Central memory CD8-positive, alpha-beta T cell (primary cell): ENCODE results near the gene TNS1.

Source experiments
- ATAC-seq: fragments of 150-1000 bp; cut with Tn5 transposase; replicated peaks from 2 replicates; pipeline ENCODE4 v1.10.0; 2022; ENCODE audit warnings: mild to moderate bottlenecking, moderate FRiP score, moderate number of reproducible peaks; ENCODE audit not compliant: poor library complexity, severe bottlenecking; ENCODE audit errors: extremely low read depth
- DNase-seq, 2 donors: peaks; one replicate each; pipeline ENCODE4 v3.0.0; 2021; ENCODE audit warnings: low spot score in 2 of 2
- H3K27ac Mint-ChIP-seq: one replicate; pipeline ENCODE4 v1.8.0; 2022; ENCODE audit warnings: low read depth, mild to moderate bottlenecking, moderate library complexity, mixed read lengths
- H3K27me3 Mint-ChIP-seq: one replicate; pipeline ENCODE4 v1.8.0; 2022; ENCODE audit warnings: mixed read lengths
- H3K36me3 Mint-ChIP-seq: one replicate; pipeline ENCODE4 v1.8.0; 2022; ENCODE audit warnings: mild to moderate bottlenecking, moderate library complexity, mixed read lengths; ENCODE audit not compliant: insufficient read depth
- H3K4me1 Mint-ChIP-seq: one replicate; pipeline ENCODE4 v1.8.0; 2022; ENCODE audit warnings: mixed read lengths
- H3K4me3 Mint-ChIP-seq: one replicate; pipeline ENCODE4 v1.8.0; 2022; ENCODE audit warnings: mild to moderate bottlenecking, moderate library complexity, mixed read lengths
- H3K9me3 Mint-ChIP-seq: one replicate; pipeline ENCODE4 v1.8.0; 2022; ENCODE audit warnings: mixed read lengths

TNS1 gene

GRCh38 chr2:217835931-217836891 is 166.6 kb downstream of the TNS1 start:
- no peak for DNase-seq
- no peaks in the 10 kb centered on the region for H3K4me1 Mint-ChIP-seq
- no peak overlapping the region for H3K27ac Mint-ChIP-seq

GRCh38 chr2:217834744-217835513 is 167.9 kb downstream of the TNS1 start:
- Mint-ChIP-seq H3K27me3 (peaks cover 43% of the 10 kb centered on the region), H3K4me3 (no peak overlapping the region), H3K4me1 (no peaks in the 10 kb centered on the region), H3K36me3 (no peaks in the 10 kb centered on the region), H3K27ac (peak overlapping the region; percentile 13), H3K9me3 (no peaks in the 10 kb centered on the region)
- no peak for ATAC-seq
- no peak for DNase-seq

More at GRCh38 chr2:217835931-217836891, 166.6 kb downstream of the TNS1 start:
- Mint-ChIP-seq H3K4me3 (no peak overlapping the region), H3K9me3 (no peaks in the 10 kb centered on the region), H3K36me3 (no peaks in the 10 kb centered on the region), H3K27me3 (peaks cover 43% of the 10 kb centered on the region)
- ATAC-seq = no peak

GRCh38 chr2:217834057-217834620 is 168.7 kb downstream of the TNS1 start:
- Mint-ChIP-seq H3K27ac (peak overlapping the region; percentile 13), H3K4me3 (no peak overlapping the region), H3K4me1 (no peaks in the 10 kb centered on the region), H3K27me3 (peaks cover 43% of the 10 kb centered on the region), H3K36me3 (no peaks in the 10 kb centered on the region), H3K9me3 (no peaks in the 10 kb centered on the region)
- no peak for DNase-seq
- ATAC-seq = no peak

- Mint-ChIP-seq H3K27ac (no peak overlapping the region), H3K4me1 (no peaks in the 10 kb centered on the region), H3K36me3 (no peaks in the 10 kb centered on the region), H3K4me3 (no peak overlapping the region), H3K27me3 (peaks cover 43% of the 10 kb centered on the region), H3K9me3 (no peaks in the 10 kb centered on the region)
- no peak for ATAC-seq
- DNase-seq = no peak
Measured at GRCh38 chr2:217833439-217833838, 169.4 kb downstream of the TNS1 start.

GRCh38 chr2:217832987-217833386 is 169.8 kb downstream of the TNS1 start:
- no peak overlapping the region for H3K4me3 Mint-ChIP-seq
- H3K4me1 Mint-ChIP-seq = no peaks in the 10 kb centered on the region
- no peaks in the 10 kb centered on the region for H3K9me3 Mint-ChIP-seq
- H3K36me3 Mint-ChIP-seq = no peaks in the 10 kb centered on the region
- DNase-seq = no peak
- H3K27ac Mint-ChIP-seq = no peak overlapping the region
- peaks cover 43% of the 10 kb centered on the region for H3K27me3 Mint-ChIP-seq
- no peak for ATAC-seq

GRCh38 chr2:217832115-217832514 is 170.7 kb downstream of the TNS1 start:
- no peak for DNase-seq
- no peak overlapping the region for H3K27ac Mint-ChIP-seq
- peaks cover 45% of the 10 kb centered on the region for H3K27me3 Mint-ChIP-seq
- H3K9me3 Mint-ChIP-seq = no peaks in the 10 kb centered on the region
- ATAC-seq = no peak
- H3K4me1 Mint-ChIP-seq = no peaks in the 10 kb centered on the region
- H3K4me3 Mint-ChIP-seq = no peak overlapping the region
- H3K36me3 Mint-ChIP-seq = no peaks in the 10 kb centered on the region

- Mint-ChIP-seq H3K9me3 (no peaks in the 10 kb centered on the region), H3K27ac (no peak overlapping the region), H3K36me3 (no peaks in the 10 kb centered on the region), H3K4me3 (no peak overlapping the region), H3K4me1 (no peaks in the 10 kb centered on the region), H3K27me3 (peaks cover 45% of the 10 kb centered on the region)
- DNase-seq (no peak), ATAC-seq (no peak)
Measured at GRCh38 chr2:217831306-217831705, 171.5 kb downstream of the TNS1 start.

- no peak overlapping the region for H3K27ac Mint-ChIP-seq
- H3K4me1 Mint-ChIP-seq = no peaks in the 10 kb centered on the region
- DNase-seq (no peak), ATAC-seq (no peak)
- no peak overlapping the region for H3K4me3 Mint-ChIP-seq
- H3K9me3 Mint-ChIP-seq = no peaks in the 10 kb centered on the region
- H3K27me3 Mint-ChIP-seq = peaks cover 45% of the 10 kb centered on the region
- no peaks in the 10 kb centered on the region for H3K36me3 Mint-ChIP-seq
Measured at GRCh38 chr2:217830807-217831206, 172.0 kb downstream of the TNS1 start.

GRCh38 chr2:217830061-217830460 is 172.7 kb downstream of the TNS1 start:
- Mint-ChIP-seq H3K4me1 (no peaks in the 10 kb centered on the region), H3K9me3 (no peaks in the 10 kb centered on the region), H3K27me3 (peaks cover 48% of the 10 kb centered on the region), H3K36me3 (no peaks in the 10 kb centered on the region), H3K27ac (no peak overlapping the region), H3K4me3 (no peak overlapping the region)
- DNase-seq = no peak
- no peak for ATAC-seq

GRCh38 chr2:217829420-217829819 is 173.4 kb downstream of the TNS1 start:
- H3K27ac Mint-ChIP-seq = no peak overlapping the region
- no peak for DNase-seq
- no peaks in the 10 kb centered on the region for H3K36me3 Mint-ChIP-seq
- no peaks in the 10 kb centered on the region for H3K9me3 Mint-ChIP-seq
- H3K4me1 Mint-ChIP-seq = no peaks in the 10 kb centered on the region
- H3K27me3 Mint-ChIP-seq = peaks cover 42% of the 10 kb centered on the region
- no peak overlapping the region for H3K4me3 Mint-ChIP-seq
- no peak for ATAC-seq

GRCh38 chr2:217828336-217828735 is 174.5 kb downstream of the TNS1 start:
- no peaks in the 10 kb centered on the region for H3K4me1 Mint-ChIP-seq
- H3K9me3 Mint-ChIP-seq = no peaks in the 10 kb centered on the region
- H3K36me3 Mint-ChIP-seq = no peaks in the 10 kb centered on the region
- ATAC-seq = no peak
- H3K27me3 Mint-ChIP-seq = peaks cover 38% of the 10 kb centered on the region
- H3K27ac Mint-ChIP-seq = no peak overlapping the region
- DNase-seq = no peak
- H3K4me3 Mint-ChIP-seq = no peak overlapping the region

- H3K4me3 Mint-ChIP-seq = no peak overlapping the region
- no peak for DNase-seq
- no peaks in the 10 kb centered on the region for H3K36me3 Mint-ChIP-seq
- ATAC-seq = no peak
- no peaks in the 10 kb centered on the region for H3K9me3 Mint-ChIP-seq
- peaks cover 34% of the 10 kb centered on the region for H3K27me3 Mint-ChIP-seq
- H3K4me1 Mint-ChIP-seq = no peaks in the 10 kb centered on the region
- no peak overlapping the region for H3K27ac Mint-ChIP-seq
Measured at GRCh38 chr2:217827430-217828201, 175.2 kb downstream of the TNS1 start.
